ENCODE data around the gene RACGAP1. TPM values are rescaled to one million over a fixed set of nuclear protein-coding genes. Genes with fewer than 3 reads are reported as not detected.

The RACGAP1 gene
- total RNA-seq, 1 donor = 88.1 TPM

DNA sequence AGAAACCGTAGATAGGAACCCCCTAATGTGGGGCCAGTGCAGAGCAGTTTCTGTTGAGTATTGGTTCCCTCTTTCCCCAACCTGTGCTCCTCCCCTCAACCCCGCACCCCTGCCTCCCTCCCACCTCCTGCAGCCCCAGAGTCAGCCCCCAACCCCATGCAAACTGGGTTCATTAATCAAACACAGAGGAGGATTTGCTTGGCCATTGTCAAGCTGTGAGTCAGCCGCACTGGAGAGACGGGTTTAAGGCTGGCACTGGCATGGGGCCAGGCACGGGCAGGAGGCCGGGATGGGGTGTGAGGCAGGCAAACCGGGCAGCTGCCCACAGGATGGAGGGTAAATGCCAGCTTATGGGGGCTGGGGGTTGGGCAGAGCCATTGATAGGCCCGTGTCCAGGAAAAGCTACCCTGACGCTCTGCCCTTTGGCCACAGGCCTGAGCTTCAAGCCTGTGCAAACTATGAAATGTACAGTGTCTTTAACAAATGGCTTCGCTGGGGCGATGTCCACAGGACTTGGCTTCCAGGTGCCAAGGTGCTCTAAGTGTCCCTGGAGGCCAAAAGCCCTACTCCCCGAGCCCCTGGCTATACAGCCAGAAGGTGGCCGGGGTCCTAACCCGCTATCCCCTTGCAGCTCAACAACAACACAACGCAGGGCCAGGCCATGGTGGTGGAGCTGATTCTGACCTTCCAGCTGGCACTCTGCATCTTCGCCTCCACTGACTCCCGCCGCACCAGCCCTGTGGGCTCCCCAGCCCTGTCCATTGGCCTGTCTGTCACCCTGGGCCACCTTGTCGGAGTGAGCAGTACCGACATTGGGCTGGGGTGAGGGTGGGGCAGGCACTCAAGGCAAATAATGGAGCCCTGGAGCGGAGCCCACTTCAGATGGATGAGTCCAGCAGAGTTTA is 62.2 kb downstream of the RACGAP1 start:
- DNase-seq (ENCODE audit: low read depth) = no peak
- H3K4me3 ChIP-seq (ENCODE audit: low read depth, low read length) = no peak overlapping the region
- TF ChIP-seq CTCF (IDR thresholded peaks at IDR 0.05; ENCODE audit: insufficient read depth, low read length) = no peak

DNA sequence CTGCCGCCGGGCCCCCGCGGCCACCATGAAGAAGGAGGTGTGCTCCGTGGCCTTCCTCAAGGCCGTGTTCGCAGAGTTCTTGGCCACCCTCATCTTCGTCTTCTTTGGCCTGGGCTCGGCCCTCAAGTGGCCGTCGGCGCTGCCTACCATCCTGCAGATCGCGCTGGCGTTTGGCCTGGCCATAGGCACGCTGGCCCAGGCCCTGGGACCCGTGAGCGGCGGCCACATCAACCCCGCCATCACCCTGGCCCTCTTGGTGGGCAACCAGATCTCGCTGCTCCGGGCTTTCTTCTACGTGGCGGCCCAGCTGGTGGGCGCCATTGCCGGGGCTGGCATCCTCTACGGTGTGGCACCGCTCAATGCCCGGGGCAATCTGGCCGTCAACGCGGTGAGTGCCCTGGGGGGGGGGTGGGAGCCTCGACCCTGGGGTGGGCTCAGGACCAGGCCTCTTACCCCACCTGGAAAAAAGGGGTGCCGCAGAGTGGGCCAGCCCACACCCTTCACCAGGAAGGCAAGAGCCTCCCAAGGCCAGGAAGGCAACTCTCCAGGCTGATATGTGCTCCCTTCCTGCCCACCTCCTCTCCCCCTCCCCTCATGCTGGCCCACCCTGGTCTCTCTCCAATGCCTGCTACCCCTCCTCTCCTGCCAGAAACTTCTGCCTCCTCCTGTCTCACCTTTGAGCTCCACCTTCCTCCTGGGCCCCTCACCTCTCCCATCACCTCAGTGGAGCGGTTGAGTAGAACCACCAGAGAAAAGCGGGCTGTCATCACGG is 63.1 kb downstream of the RACGAP1 start:
- DNase-seq (ENCODE audit: low read depth) = no peak
- TF ChIP-seq CTCF (IDR thresholded peaks at IDR 0.05; ENCODE audit: insufficient read depth, low read length) = no peak
- H3K4me3 ChIP-seq (ENCODE audit: low read depth, low read length) = no peak overlapping the region

GRCh38 chr12:49961111-49961922 is 64.0 kb downstream of the RACGAP1 start, which contains the start of gene AQP5:
AQP5 (plus strand) TSS chr12:49961872; CDS start chr12:49962018, 146 bp downstream.
- peak within 1 kb of the TSS; percentile 35 for H3K4me3 ChIP-seq (ENCODE audit: low read depth, low read length)
- no peak for DNase-seq (ENCODE audit: low read depth)
- no peak for TF ChIP-seq CTCF (IDR thresholded peaks at IDR 0.05; ENCODE audit: insufficient read depth, low read length)

DNA sequence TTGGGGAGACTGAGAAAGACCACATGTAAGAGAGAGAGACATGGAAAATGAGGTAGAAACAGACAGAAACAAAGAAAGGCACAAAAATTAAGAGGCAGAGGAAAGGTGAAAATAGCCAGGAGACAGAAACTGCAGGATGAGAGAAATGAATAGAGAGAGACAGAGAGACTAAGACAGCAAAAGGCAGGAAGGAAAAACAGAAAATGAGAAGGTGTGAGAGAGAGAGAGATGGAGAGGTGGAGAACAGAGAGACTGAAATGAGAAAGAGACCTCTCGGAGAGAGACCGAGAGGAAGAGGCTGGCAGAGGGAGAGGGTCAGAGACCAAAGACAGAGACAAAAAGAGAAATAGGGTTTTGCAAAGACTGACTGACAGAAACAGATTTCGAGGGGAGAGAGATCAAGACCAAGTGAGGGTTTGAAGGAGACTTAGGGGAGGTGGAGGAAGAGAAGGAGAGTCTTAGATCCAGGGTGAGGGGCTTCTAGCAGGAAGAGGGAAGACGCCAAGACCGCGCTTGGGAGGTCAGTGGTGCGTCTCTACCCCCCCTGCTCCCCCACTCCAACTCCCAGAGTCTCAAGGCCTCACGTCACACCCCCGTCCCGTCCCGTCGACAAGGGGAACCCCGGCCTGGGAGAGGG is 64.7 kb downstream of the RACGAP1 start:
- no peak for TF ChIP-seq CTCF (IDR thresholded peaks at IDR 0.05; ENCODE audit: insufficient read depth, low read length)
- no peak overlapping the region for H3K4me3 ChIP-seq (ENCODE audit: low read depth, low read length)
- DNase-seq (ENCODE audit: low read depth) = no peak

DNA sequence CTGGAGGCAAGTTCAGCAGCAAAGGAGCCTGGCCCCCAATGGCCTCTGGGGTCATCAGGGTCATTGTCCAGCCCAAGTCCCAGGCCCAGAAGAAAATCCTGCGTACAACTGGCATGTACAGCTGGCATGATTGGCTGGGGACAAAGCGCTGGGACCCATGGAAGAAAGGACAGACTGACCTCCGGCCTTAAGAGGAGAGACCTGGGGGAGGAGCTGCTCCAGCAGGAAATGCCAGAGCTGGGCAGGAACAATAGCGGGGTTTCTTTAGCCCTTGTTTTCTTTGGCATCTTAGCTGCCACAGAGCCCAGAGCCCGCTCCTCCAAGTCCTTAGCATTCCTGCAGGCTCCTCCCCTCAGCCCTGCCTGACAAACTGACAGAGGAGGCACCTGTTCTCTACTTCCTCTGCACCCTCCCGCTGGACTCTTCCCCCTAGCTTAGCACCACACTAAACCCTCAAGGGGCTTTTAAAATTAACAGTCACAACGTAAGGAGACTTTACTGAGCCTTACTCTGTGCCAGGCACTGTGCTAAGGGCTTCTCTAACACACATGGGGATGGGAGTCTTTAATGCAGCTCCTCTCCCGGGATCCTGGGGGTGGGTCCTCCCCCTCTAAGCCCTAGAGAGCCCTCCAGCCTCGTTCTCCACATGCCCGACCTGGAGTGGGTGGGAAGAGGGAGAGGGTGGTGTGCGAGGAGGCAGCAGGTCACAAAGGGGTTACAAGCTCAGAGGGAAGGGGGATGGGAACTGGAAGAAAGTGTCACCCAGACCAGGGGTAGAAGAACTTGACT is 65.4 kb downstream of the RACGAP1 start:
- peak; percentile 56 for DNase-seq (ENCODE audit: low read depth)
- TF ChIP-seq CTCF (IDR thresholded peaks at IDR 0.05; ENCODE audit: insufficient read depth, low read length) = no peak

More for the DNA sequence above, 65.4 kb downstream of the RACGAP1 start:
- no peak overlapping the region for H3K4me3 ChIP-seq (ENCODE audit: low read depth, low read length)
